Measurements from ENCODE around the gene GRID1.

GRID1 gene

GRCh38 chr10:85916286-85916685 lies 450.3 kb downstream of the GRID1 start:
- DNase-seq (ENCODE audit: low spot score) (no peak), ATAC-seq (ENCODE audit: low read depth) (no peak)
- Histone ChIP-seq H3K27ac (ENCODE audit: poor library complexity, severe bottlenecking) (no peak overlapping the region), H3K4me3 (ENCODE audit: severe bottlenecking) (no peak overlapping the region), H3K4me1 (ENCODE audit: insufficient read depth, poor library complexity, severe bottlenecking) (no peaks in the 10 kb centered on the region), H3K27me3 (ENCODE audit: insufficient read depth, poor library complexity, severe bottlenecking) (no peaks in the 10 kb centered on the region), H3K36me3 (ENCODE audit: low read depth) (no peaks in the 10 kb centered on the region), H3K9me3 (ENCODE audit: severe bottlenecking) (no peaks in the 10 kb centered on the region)
- TF ChIP-seq CTCF (IDR thresholded peaks at IDR 0.05; ENCODE audit: poor library complexity, severe bottlenecking) = no peak

GRCh38 chr10:85915245-85915846 lies 451.2 kb downstream of the GRID1 start:
- ATAC-seq (ENCODE audit: low read depth) (no peak), DNase-seq (ENCODE audit: low spot score) (no peak)
- Histone ChIP-seq H3K4me1 (ENCODE audit: insufficient read depth, poor library complexity, severe bottlenecking) (no peaks in the 10 kb centered on the region), H3K27me3 (ENCODE audit: insufficient read depth, poor library complexity, severe bottlenecking) (no peaks in the 10 kb centered on the region), H3K9me3 (ENCODE audit: severe bottlenecking) (no peaks in the 10 kb centered on the region), H3K36me3 (ENCODE audit: low read depth) (no peaks in the 10 kb centered on the region), H3K4me3 (ENCODE audit: severe bottlenecking) (no peak overlapping the region), H3K27ac (ENCODE audit: poor library complexity, severe bottlenecking) (no peak overlapping the region)
- no peak for TF ChIP-seq CTCF (IDR thresholded peaks at IDR 0.05; ENCODE audit: poor library complexity, severe bottlenecking)

GRCh38 chr10:85914720-85915119 lies 451.9 kb downstream of the GRID1 start:
- Histone ChIP-seq H3K4me1 (ENCODE audit: insufficient read depth, poor library complexity, severe bottlenecking) (no peaks in the 10 kb centered on the region), H3K36me3 (ENCODE audit: low read depth) (no peaks in the 10 kb centered on the region), H3K9me3 (ENCODE audit: severe bottlenecking) (no peaks in the 10 kb centered on the region), H3K27me3 (ENCODE audit: insufficient read depth, poor library complexity, severe bottlenecking) (no peaks in the 10 kb centered on the region), H3K4me3 (ENCODE audit: severe bottlenecking) (no peak overlapping the region), H3K27ac (ENCODE audit: poor library complexity, severe bottlenecking) (no peak overlapping the region)
- DNase-seq (ENCODE audit: low spot score) (no peak), ATAC-seq (ENCODE audit: low read depth) (no peak)
- no peak for TF ChIP-seq CTCF (IDR thresholded peaks at IDR 0.05; ENCODE audit: poor library complexity, severe bottlenecking)

- Histone ChIP-seq H3K36me3 (ENCODE audit: low read depth) (no peaks in the 10 kb centered on the region), H3K27me3 (ENCODE audit: insufficient read depth, poor library complexity, severe bottlenecking) (peaks cover 3% of the 10 kb centered on the region), H3K4me3 (ENCODE audit: severe bottlenecking) (no peak overlapping the region), H3K4me1 (ENCODE audit: insufficient read depth, poor library complexity, severe bottlenecking) (no peaks in the 10 kb centered on the region), H3K27ac (ENCODE audit: poor library complexity, severe bottlenecking) (no peak overlapping the region), H3K9me3 (ENCODE audit: severe bottlenecking) (no peaks in the 10 kb centered on the region)
- no peak for TF ChIP-seq CTCF (IDR thresholded peaks at IDR 0.05; ENCODE audit: poor library complexity, severe bottlenecking)
- ATAC-seq (ENCODE audit: low read depth) (no peak), DNase-seq (ENCODE audit: low spot score) (no peak)
Observed at GRCh38 chr10:85908462-85908861, 458.1 kb downstream of the GRID1 start.

GRCh38 chr10:85902051-85902450 lies 464.5 kb downstream of the GRID1 start:
- H3K36me3 ChIP-seq (ENCODE audit: low read depth) = no peaks in the 10 kb centered on the region
- no peaks in the 10 kb centered on the region for H3K9me3 ChIP-seq (ENCODE audit: severe bottlenecking)
- peaks cover 13% of the 10 kb centered on the region for H3K4me1 ChIP-seq (ENCODE audit: insufficient read depth, poor library complexity, severe bottlenecking)
- H3K4me3 ChIP-seq (ENCODE audit: severe bottlenecking) = no peak overlapping the region
- ATAC-seq (ENCODE audit: low read depth) (peak; percentile 95), DNase-seq (ENCODE audit: low spot score) (no peak)
- no peaks in the 10 kb centered on the region for H3K27me3 ChIP-seq (ENCODE audit: insufficient read depth, poor library complexity, severe bottlenecking)
- no peak overlapping the region for H3K27ac ChIP-seq (ENCODE audit: poor library complexity, severe bottlenecking)
- TF ChIP-seq CTCF (IDR thresholded peaks at IDR 0.05; ENCODE audit: poor library complexity, severe bottlenecking) = no peak
